ENCODE data around the gene CTU2. TPM values are rescaled to one million over a fixed set of nuclear protein-coding genes. Genes with fewer than 3 reads are reported as not detected.
"Not testable (repeated sequence)": the region's sequence is repeated elsewhere in the genome, so short reads cannot be mapped to it uniquely, and the experiment has no call there.

CTU2 gene
- total RNA-seq, 2 experiments from 2014 or later: 29.6 to 36.2 TPM

- H3K4me1 Mint-ChIP-seq; H3K36me3 Mint-ChIP-seq (ENCODE audit: low read depth); intact Hi-C loops (cut with DNase I, micrococcal nuclease); H3K9me3 Mint-ChIP-seq (ENCODE audit: low read depth); H3K27me3 Mint-ChIP-seq; DNase-seq; H3K4me3 Mint-ChIP-seq; ATAC-seq; POLR2A ChIA-PET; H3K27ac Mint-ChIP-seq: not testable (repeated sequence)
- CTCF ChIA-PET: interaction anchor here (0.6 to 2.7 kb wide), 2 partner anchors 11 to 17 kb away, joined by 3 to 8 read pairs; no protein-coding TSS in a partner anchor
Observed at GRCh38 chr16:88669493-88669892, 36.8 kb upstream of the CTU2 start.

GRCh38 chr16:88669980-88670379, 36.3 kb upstream of the CTU2 start:
- intact Hi-C loops (cut with DNase I, micrococcal nuclease): no loop called here
- no peak for DNase-seq
- no peaks in the 10 kb centered on the region for H3K4me1 Mint-ChIP-seq
- peaks cover 2% of the 10 kb centered on the region for H3K36me3 Mint-ChIP-seq (ENCODE audit: low read depth)
- no peak for ATAC-seq
- H3K27me3 Mint-ChIP-seq: no peaks in the 10 kb centered on the region
- H3K27ac Mint-ChIP-seq: no peak overlapping the region
- no peaks in the 10 kb centered on the region for H3K9me3 Mint-ChIP-seq (ENCODE audit: low read depth)
- ChIA-PET POLR2A (no interaction called here), CTCF (interaction anchor here (0.6 to 2.7 kb wide), 2 partner anchors 10 to 18 kb away, joined by 3 to 8 read pairs; no protein-coding TSS in a partner anchor)
- H3K4me3 Mint-ChIP-seq: no peak overlapping the region

- ATAC-seq (no peak), DNase-seq (no peak)
- Mint-ChIP-seq H3K27me3 (no peaks in the 10 kb centered on the region), H3K4me3 (no peak overlapping the region), H3K4me1 (no peaks in the 10 kb centered on the region), H3K9me3 (ENCODE audit: low read depth) (no peaks in the 10 kb centered on the region), H3K36me3 (ENCODE audit: low read depth) (peaks cover 2% of the 10 kb centered on the region), H3K27ac (no peak overlapping the region)
- CTCF ChIA-PET: interaction anchor here (2.7 kb wide), 1 partner anchor 8 kb away, joined by 8 read pairs; no protein-coding TSS in a partner anchor
- POLR2A ChIA-PET: no interaction called here
- intact Hi-C loops (cut with DNase I, micrococcal nuclease): no loop called here
Observed at GRCh38 chr16:88671806-88672205, 34.5 kb upstream of the CTU2 start.

- CTCF ChIA-PET: interaction anchor here (0.5 to 1.5 kb wide), 3 partner anchors 9 to 45 kb away, joined by 3 read pairs; no protein-coding TSS in a partner anchor
- Mint-ChIP-seq H3K4me3 (no peak overlapping the region), H3K9me3 (ENCODE audit: low read depth) (no peaks in the 10 kb centered on the region), H3K36me3 (ENCODE audit: low read depth) (peaks cover 2% of the 10 kb centered on the region), H3K4me1 (no peaks in the 10 kb centered on the region), H3K27me3 (no peaks in the 10 kb centered on the region), H3K27ac (no peak overlapping the region)
- intact Hi-C loops (cut with DNase I, micrococcal nuclease): no loop called here
- ATAC-seq: no peak
- POLR2A ChIA-PET: no interaction called here
- DNase-seq: no peak
Observed at GRCh38 chr16:88672776-88673175, 33.5 kb upstream of the CTU2 start.

- POLR2A ChIA-PET: no interaction called here
- no peaks in the 10 kb centered on the region for H3K9me3 Mint-ChIP-seq (ENCODE audit: low read depth)
Observed at GRCh38 chr16:88673716-88674379, 32.5 kb upstream of the CTU2 start.

GRCh38 chr16:88676502-88677242, 29.6 kb upstream of the CTU2 start:
- CTCF ChIA-PET: interaction anchor here (0.6 kb wide), 1 partner anchor 10 kb away, joined by 3 read pairs; no protein-coding TSS in a partner anchor
- intact Hi-C loops (cut with DNase I, micrococcal nuclease): no loop called here
- POLR2A ChIA-PET: no interaction called here
- no peak for DNase-seq
- Mint-ChIP-seq H3K4me3 (no peak overlapping the region), H3K9me3 (ENCODE audit: low read depth) (no peaks in the 10 kb centered on the region), H3K4me1 (peaks cover 10% of the 10 kb centered on the region), H3K27me3 (no peaks in the 10 kb centered on the region), H3K36me3 (ENCODE audit: low read depth) (peaks cover 3% of the 10 kb centered on the region), H3K27ac (no peak overlapping the region)
- no peak for ATAC-seq

More at GRCh38 chr16:88673716-88674379, 32.5 kb upstream of the CTU2 start:
- intact Hi-C loops (cut with DNase I, micrococcal nuclease): no loop called here
- no peaks in the 10 kb centered on the region for H3K36me3 Mint-ChIP-seq (ENCODE audit: low read depth)
- DNase-seq (no peak), ATAC-seq (no peak)
- no peaks in the 10 kb centered on the region for H3K4me1 Mint-ChIP-seq
- no peak overlapping the region for H3K27ac Mint-ChIP-seq
- CTCF ChIA-PET: interaction anchor here (1.0 to 1.5 kb wide), 2 partner anchors 8 to 11 kb away, joined by 3 read pairs; no protein-coding TSS in a partner anchor
- no peak overlapping the region for H3K4me3 Mint-ChIP-seq
- H3K27me3 Mint-ChIP-seq: no peaks in the 10 kb centered on the region

- ChIA-PET POLR2A (interaction anchor here (0.6 kb wide), 1 partner anchor 74 kb away, joined by 12 read pairs; no protein-coding TSS in a partner anchor), CTCF (no interaction called here)
- Mint-ChIP-seq H3K36me3 (ENCODE audit: low read depth) (peaks cover 3% of the 10 kb centered on the region), H3K4me1 (peaks cover 19% of the 10 kb centered on the region), H3K27ac (no peak overlapping the region), H3K9me3 (ENCODE audit: low read depth) (no peaks in the 10 kb centered on the region), H3K4me3 (no peak overlapping the region), H3K27me3 (no peaks in the 10 kb centered on the region)
- intact Hi-C loops (cut with DNase I, micrococcal nuclease): no loop called here
- ATAC-seq (no peak), DNase-seq (no peak)
Observed at GRCh38 chr16:88677721-88678120, 28.6 kb upstream of the CTU2 start.

GRCh38 chr16:88678224-88678979, 27.9 kb upstream of the CTU2 start:
- Mint-ChIP-seq H3K27ac (no peak overlapping the region), H3K4me3 (no peak overlapping the region), H3K4me1 (peaks cover 21% of the 10 kb centered on the region), H3K9me3 (ENCODE audit: low read depth) (no peaks in the 10 kb centered on the region), H3K36me3 (ENCODE audit: low read depth) (peaks cover 3% of the 10 kb centered on the region), H3K27me3 (no peaks in the 10 kb centered on the region)
- CTCF ChIA-PET: no interaction called here
- POLR2A ChIA-PET: interaction anchor here (0.6 kb wide), 1 partner anchor 75 kb away, joined by 12 read pairs; no protein-coding TSS in a partner anchor
- intact Hi-C loops (cut with DNase I, micrococcal nuclease): no loop called here
- no peak for ATAC-seq
- DNase-seq: no peak

- Mint-ChIP-seq H3K4me3 (no peak overlapping the region), H3K27ac (peak overlapping the region; percentile 91), H3K4me1 (peaks cover 40% of the 10 kb centered on the region), H3K27me3 (no peaks in the 10 kb centered on the region), H3K9me3 (ENCODE audit: low read depth) (no peaks in the 10 kb centered on the region), H3K36me3 (ENCODE audit: low read depth) (peaks cover 3% of the 10 kb centered on the region)
- ChIA-PET POLR2A (interaction anchor here (0.6 kb wide), 1 partner anchor 12 kb away, joined by 3 read pairs; no protein-coding TSS in a partner anchor), CTCF (interaction anchor here (0.6 to 2.2 kb wide), 6 partner anchors 10 to 713 kb away, joined by 3 to 8 read pairs (median 4); partner anchors contain the start of genes IL17C and MVD)
- intact Hi-C loops (cut with DNase I, micrococcal nuclease): loop anchor here in 1 of 2 experiments (1.0 kb wide), 3 partner anchors 17 to 29 kb away; partner anchors contain the start of genes CTU2, CYBA, MVD and RNF166
- no peak for ATAC-seq
- no peak for DNase-seq
Observed at GRCh38 chr16:88680554-88681083, 25.7 kb upstream of the CTU2 start.

GRCh38 chr16:88681084-88681680, 25.1 kb upstream of the CTU2 start:
- DNase-seq (peak; percentile 76), ATAC-seq (peak; percentile 24)
- Mint-ChIP-seq H3K27me3 (no peaks in the 10 kb centered on the region), H3K4me1 (peaks cover 40% of the 10 kb centered on the region), H3K4me3 (peak overlapping the region; percentile 49), H3K9me3 (ENCODE audit: low read depth) (no peaks in the 10 kb centered on the region), H3K27ac (peak overlapping the region; percentile 91), H3K36me3 (ENCODE audit: low read depth) (peaks cover 3% of the 10 kb centered on the region)
- intact Hi-C loops (cut with DNase I, micrococcal nuclease): loop anchor here in 1 of 2 experiments (1.0 kb wide), 3 partner anchors 18 to 30 kb away; partner anchors contain the start of genes CTU2, CYBA, MVD and RNF166
- POLR2A ChIA-PET: no interaction called here
- CTCF ChIA-PET: interaction anchor here (1.0 to 2.2 kb wide), 7 partner anchors 8 to 61 kb away, joined by 3 to 8 read pairs (median 3); partner anchors contain the start of genes IL17C and MVD
